ENCODE results near the gene KRTAP4-4.

The KRTAP4-4 gene

DNA sequence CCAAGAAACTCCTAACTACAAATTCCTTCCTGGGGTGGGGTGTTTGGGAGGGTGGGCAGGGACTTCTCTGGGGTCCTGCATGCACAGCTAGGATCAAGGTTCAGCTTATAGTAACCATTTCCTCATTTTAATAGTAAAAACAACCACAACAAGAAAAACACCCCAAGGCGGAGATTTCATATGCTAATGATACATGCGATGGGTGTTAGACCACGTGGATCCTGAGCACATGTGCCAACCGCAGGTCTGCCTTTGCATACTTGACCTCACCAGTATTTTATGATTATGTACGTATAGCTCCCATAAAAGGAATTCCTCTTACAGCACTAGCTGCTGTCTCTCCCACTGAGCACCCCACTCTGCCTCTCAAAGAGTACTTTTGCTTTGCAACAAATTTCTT is 44.3 kb downstream of the KRTAP4-4 start:
- TF ChIP-seq SNAI2 (CRISPR knock-in tag; IDR thresholded peaks at IDR 0.05), result no peak
- TF ChIP-seq CSDC2 (CRISPR knock-in tag; IDR thresholded peaks at IDR 0.05), result no peak
- TF ChIP-seq, protein P1, sequence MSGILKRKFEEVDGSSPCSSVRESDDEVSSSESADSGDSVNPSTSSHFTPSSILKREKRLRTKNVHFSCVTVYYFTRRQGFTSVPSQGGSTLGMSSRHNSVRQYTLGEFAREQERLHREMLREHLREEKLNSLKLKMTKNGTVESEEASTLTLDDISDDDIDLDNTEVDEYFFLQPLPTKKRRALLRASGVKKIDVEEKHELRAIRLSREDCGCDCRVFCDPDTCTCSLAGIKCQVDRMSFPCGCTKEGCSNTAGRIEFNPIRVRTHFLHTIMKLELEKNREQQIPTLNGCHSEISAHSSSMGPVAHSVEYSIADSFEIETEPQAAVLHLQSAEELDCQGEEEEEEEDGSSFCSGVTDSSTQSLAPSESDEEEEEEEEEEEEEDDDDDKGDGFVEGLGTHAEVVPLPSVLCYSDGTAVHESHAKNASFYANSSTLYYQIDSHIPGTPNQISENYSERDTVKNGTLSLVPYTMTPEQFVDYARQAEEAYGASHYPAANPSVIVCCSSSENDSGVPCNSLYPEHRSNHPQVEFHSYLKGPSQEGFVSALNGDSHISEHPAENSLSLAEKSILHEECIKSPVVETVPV (CRISPR knock-in tag; IDR thresholded peaks at IDR 0.05), result no peak
- TF ChIP-seq, protein P2, sequence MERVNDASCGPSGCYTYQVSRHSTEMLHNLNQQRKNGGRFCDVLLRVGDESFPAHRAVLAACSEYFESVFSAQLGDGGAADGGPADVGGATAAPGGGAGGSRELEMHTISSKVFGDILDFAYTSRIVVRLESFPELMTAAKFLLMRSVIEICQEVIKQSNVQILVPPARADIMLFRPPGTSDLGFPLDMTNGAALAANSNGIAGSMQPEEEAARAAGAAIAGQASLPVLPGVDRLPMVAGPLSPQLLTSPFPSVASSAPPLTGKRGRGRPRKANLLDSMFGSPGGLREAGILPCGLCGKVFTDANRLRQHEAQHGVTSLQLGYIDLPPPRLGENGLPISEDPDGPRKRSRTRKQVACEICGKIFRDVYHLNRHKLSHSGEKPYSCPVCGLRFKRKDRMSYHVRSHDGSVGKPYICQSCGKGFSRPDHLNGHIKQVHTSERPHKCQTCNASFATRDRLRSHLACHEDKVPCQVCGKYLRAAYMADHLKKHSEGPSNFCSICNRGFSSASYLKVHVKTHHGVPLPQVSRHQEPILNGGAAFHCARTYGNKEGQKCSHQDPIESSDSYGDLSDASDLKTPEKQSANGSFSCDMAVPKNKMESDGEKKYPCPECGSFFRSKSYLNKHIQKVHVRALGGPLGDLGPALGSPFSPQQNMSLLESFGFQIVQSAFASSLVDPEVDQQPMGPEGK (CRISPR knock-in tag; IDR thresholded peaks at IDR 0.05; ENCODE audit: borderline replicate concordance), result no peak
- TF ChIP-seq TCF4 (CRISPR knock-in tag; IDR thresholded peaks at IDR 0.05; ENCODE audit: borderline replicate concordance), result no peak
- no peak for TF ChIP-seq ZNF70 (CRISPR knock-in tag; IDR thresholded peaks at IDR 0.05)
- TF ChIP-seq, protein P3, sequence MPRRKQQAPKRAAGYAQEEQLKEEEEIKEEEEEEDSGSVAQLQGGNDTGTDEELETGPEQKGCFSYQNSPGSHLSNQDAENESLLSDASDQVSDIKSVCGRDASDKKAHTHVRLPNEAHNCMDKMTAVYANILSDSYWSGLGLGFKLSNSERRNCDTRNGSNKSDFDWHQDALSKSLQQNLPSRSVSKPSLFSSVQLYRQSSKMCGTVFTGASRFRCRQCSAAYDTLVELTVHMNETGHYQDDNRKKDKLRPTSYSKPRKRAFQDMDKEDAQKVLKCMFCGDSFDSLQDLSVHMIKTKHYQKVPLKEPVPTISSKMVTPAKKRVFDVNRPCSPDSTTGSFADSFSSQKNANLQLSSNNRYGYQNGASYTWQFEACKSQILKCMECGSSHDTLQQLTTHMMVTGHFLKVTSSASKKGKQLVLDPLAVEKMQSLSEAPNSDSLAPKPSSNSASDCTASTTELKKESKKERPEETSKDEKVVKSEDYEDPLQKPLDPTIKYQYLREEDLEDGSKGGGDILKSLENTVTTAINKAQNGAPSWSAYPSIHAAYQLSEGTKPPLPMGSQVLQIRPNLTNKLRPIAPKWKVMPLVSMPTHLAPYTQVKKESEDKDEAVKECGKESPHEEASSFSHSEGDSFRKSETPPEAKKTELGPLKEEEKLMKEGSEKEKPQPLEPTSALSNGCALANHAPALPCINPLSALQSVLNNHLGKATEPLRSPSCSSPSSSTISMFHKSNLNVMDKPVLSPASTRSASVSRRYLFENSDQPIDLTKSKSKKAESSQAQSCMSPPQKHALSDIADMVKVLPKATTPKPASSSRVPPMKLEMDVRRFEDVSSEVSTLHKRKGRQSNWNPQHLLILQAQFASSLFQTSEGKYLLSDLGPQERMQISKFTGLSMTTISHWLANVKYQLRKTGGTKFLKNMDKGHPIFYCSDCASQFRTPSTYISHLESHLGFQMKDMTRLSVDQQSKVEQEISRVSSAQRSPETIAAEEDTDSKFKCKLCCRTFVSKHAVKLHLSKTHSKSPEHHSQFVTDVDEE (CRISPR knock-in tag; IDR thresholded peaks at IDR 0.05), result no peak
- TF ChIP-seq, protein P4, sequence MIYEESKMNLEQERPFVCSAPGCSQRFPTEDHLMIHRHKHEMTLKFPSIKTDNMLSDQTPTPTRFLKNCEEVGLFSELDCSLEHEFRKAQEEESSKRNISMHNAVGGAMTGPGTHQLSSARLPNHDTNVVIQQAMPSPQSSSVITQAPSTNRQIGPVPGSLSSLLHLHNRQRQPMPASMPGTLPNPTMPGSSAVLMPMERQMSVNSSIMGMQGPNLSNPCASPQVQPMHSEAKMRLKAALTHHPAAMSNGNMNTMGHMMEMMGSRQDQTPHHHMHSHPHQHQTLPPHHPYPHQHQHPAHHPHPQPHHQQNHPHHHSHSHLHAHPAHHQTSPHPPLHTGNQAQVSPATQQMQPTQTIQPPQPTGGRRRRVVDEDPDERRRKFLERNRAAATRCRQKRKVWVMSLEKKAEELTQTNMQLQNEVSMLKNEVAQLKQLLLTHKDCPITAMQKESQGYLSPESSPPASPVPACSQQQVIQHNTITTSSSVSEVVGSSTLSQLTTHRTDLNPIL (CRISPR knock-in tag; IDR thresholded peaks at IDR 0.05; ENCODE audit: low read depth), result no peak
- no peak for TF ChIP-seq OSR1 (CRISPR knock-in tag; IDR thresholded peaks at IDR 0.05)
- no peak for TF ChIP-seq ZFP30 (CRISPR knock-in tag; IDR thresholded peaks at IDR 0.05)
- TF ChIP-seq BACH2 (CRISPR knock-in tag; IDR thresholded peaks at IDR 0.05; ENCODE audit: borderline replicate concordance), result no peak
- no peak for TF ChIP-seq ZC3H10 (CRISPR knock-in tag; IDR thresholded peaks at IDR 0.05)
- no peak for TF ChIP-seq PPARA (CRISPR knock-in tag; IDR thresholded peaks at IDR 0.05; ENCODE audit: borderline replicate concordance)
- no peak for ATAC-seq

DNA sequence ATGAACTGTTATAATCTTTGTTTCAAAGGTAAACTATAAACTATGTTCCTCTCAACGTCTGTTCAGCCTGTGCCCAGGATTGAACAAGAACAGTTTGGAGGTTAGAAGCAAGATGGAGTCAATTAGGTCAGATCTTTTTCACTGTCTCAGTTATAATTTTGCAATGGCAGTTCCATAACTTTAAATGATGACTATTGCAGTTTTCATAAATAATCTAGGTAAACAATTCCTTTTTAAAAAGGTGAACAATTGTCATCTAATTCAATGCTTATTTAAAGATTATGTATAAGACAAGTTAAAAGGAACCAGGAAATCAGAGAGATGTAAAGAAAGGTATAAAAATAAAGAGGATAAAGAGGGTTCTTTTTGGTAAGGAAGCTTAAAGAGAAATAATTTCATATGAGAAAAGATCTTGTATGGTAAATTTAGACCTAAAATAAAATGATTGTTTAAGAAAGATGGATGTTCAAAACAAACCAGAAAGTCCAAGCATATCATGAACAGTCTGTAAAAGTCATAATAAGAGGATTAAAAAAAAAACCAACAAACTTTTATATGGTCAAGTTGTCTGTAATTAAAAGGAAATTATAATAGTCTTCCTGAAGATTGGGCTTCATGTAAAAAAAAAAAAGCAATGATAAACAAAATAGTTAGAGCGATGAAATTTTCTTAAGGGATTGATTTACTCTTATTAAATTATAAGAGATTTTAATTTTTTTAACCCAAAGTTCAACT is 49.2 kb downstream of the KRTAP4-4 start:
- no peak for ATAC-seq

More for the DNA sequence above, 49.2 kb downstream of the KRTAP4-4 start:
- TF ChIP-seq ZNF8 (CRISPR knock-in tag; IDR thresholded peaks at IDR 0.05) (no peak), ZNF70 (CRISPR knock-in tag; IDR thresholded peaks at IDR 0.05) (no peak), TOX (CRISPR knock-in tag; IDR thresholded peaks at IDR 0.05; ENCODE audit: borderline replicate concordance) (no peak), OSR1 (CRISPR knock-in tag; IDR thresholded peaks at IDR 0.05) (no peak), ARNTL (CRISPR knock-in tag; IDR thresholded peaks at IDR 0.05; ENCODE audit: borderline replicate concordance, low read depth) (no peak), GLIS3 (CRISPR knock-in tag; IDR thresholded peaks at IDR 0.05) (no peak), ISL1 (CRISPR knock-in tag; IDR thresholded peaks at IDR 0.05) (no peak), ESRRG (CRISPR knock-in tag; IDR thresholded peaks at IDR 0.05) (no peak), RARB (CRISPR knock-in tag; IDR thresholded peaks at IDR 0.05) (no peak), BACH2 (CRISPR knock-in tag; IDR thresholded peaks at IDR 0.05; ENCODE audit: borderline replicate concordance) (no peak), SNAI2 (CRISPR knock-in tag; IDR thresholded peaks at IDR 0.05) (no peak)
- TF ChIP-seq, protein P2 (CRISPR knock-in tag; IDR thresholded peaks at IDR 0.05; ENCODE audit: borderline replicate concordance), result no peak
- TF ChIP-seq, protein P4 (CRISPR knock-in tag; IDR thresholded peaks at IDR 0.05; ENCODE audit: low read depth), result no peak
- TF ChIP-seq, protein P5, sequence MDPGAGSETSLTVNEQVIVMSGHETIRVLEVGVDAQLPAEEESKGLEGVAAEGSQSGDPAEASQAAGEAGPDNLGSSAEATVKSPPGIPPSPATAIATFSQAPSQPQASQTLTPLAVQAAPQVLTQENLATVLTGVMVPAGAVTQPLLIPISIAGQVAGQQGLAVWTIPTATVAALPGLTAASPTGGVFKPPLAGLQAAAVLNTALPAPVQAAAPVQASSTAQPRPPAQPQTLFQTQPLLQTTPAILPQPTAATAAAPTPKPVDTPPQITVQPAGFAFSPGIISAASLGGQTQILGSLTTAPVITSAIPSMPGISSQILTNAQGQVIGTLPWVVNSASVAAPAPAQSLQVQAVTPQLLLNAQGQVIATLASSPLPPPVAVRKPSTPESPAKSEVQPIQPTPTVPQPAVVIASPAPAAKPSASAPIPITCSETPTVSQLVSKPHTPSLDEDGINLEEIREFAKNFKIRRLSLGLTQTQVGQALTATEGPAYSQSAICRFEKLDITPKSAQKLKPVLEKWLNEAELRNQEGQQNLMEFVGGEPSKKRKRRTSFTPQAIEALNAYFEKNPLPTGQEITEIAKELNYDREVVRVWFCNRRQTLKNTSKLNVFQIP (CRISPR knock-in tag; IDR thresholded peaks at IDR 0.05; ENCODE audit: borderline replicate concordance, low read depth), result no peak

All from SK-N-SH treated with all-trans-retinoic acid at 6 μM for 48 hours (cell line).